SH-SY5Y (cell line): ENCODE measurements around the gene TMEM98.

Experiments
- GATA2 ChIP-seq: IDR thresholded peaks from 2 replicates; pipeline ENCODE4 v1.6.1; 2011; ENCODE audit warnings: mild to moderate bottlenecking, low read depth, low read length
- GATA3 ChIP-seq: IDR thresholded peaks from 2 replicates; pipeline ENCODE4 v1.6.1; 2011; ENCODE audit warnings: low read depth, mild to moderate bottlenecking, low read length, moderate library complexity

DNA sequence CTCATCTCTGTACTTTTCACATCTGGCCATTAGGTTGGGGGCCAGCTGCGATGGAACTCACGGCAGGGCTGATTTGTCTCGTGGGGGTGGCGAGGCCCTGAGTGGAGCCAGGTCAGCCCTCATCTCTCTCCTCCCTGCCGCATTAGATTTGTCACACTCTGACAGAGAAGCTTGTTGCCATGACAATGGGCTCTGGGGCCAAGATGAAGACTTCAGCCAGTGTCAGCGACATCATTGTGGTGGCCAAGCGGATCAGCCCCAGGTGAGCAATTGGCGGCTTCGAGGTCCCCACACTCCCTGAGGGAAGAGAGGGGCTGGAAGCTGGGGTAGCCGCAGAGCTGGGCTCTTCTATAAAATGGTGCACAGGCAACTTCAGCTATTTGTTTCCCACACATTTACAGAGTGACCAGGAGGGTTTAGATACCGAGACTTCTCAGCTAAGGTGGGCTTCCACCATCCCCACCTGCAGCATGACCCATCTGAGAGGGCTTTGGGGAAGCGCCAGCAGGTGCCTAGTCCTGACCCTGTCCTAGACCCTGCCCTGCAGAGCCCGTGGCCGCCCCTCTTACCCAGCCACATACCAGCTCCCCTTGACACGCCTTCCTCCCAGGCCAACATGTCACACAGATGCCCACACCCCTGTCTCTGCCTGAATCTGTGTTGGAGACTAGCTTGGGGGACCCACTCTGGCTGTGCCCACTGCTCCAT is 8.4 kb downstream of the TMEM98 start:
- TF ChIP-seq GATA2: no peak
- TF ChIP-seq GATA3: no peak
